HEK293T (cell line): ENCODE results near the gene ABI1.

Experiments used
- CTCF ChIA-PET: fragments of 350-600 bp; formaldehyde crosslinking; extraction: SDS; loops from one replicate; lab custom pipeline; 2021; ENCODE audit warnings: antibody characterized with exemption, inconsistent platforms; lab: Yijun Ruan, JAX
- POLR2A ChIA-PET: fragments of 350-600 bp; formaldehyde crosslinking; extraction: SDS; loops from one replicate; lab custom pipeline; 2020; ENCODE audit warnings: antibody characterized with exemption, inconsistent platforms; lab: Yijun Ruan, JAX
- DNase-seq: peaks from one replicate; pipeline ENCODE4 v3.0.0; 2012; ENCODE audit warnings: mixed read lengths; ENCODE audit errors: extremely low spot score
- ARNT ChIP-seq: fragments of 450-650 bp; IDR thresholded peaks from 2 replicates; pipeline ENCODE4 v1.6.1; 2017; ENCODE audit warnings: mild to moderate bottlenecking
- BHLHE40 ChIP-seq: fragments of 450-650 bp; IDR thresholded peaks from 2 replicates; pipeline ENCODE4 v1.6.1; 2016; ENCODE audit warnings: mild to moderate bottlenecking, moderate library complexity, borderline replicate concordance
- CTBP1 ChIP-seq: fragments of 450-650 bp; IDR thresholded peaks from 2 replicates; pipeline ENCODE4 v1.6.1; 2016; ENCODE audit warnings: borderline replicate concordance
- ELF4 ChIP-seq: fragments of 450-650 bp; IDR thresholded peaks from 2 replicates; pipeline ENCODE4 v1.6.1; 2017; ENCODE audit warnings: antibody characterized with exemption
- FOXA1 ChIP-seq: fragments of 450-650 bp; IDR thresholded peaks from 2 replicates; pipeline ENCODE4 v1.6.1; 2016; ENCODE audit warnings: mild to moderate bottlenecking
- FOXK2 ChIP-seq: fragments of 450-650 bp; IDR thresholded peaks from 2 replicates; pipeline ENCODE4 v1.6.1; 2016; ENCODE audit warnings: mild to moderate bottlenecking
- FOXM1 ChIP-seq: fragments of 450-650 bp; IDR thresholded peaks from 2 replicates; pipeline ENCODE4 v1.6.1; 2017; ENCODE audit warnings: mild to moderate bottlenecking, borderline replicate concordance
- HDGF ChIP-seq: fragments of 450-650 bp; IDR thresholded peaks from 2 replicates; pipeline ENCODE4 v1.6.1; 2017; ENCODE audit warnings: antibody characterized with exemption, borderline replicate concordance
- L3MBTL2 ChIP-seq: fragments of 450-650 bp; conservative IDR thresholded peaks from 2 replicates; pipeline ENCODE4 v1.6.1; 2016; ENCODE audit warnings: mild to moderate bottlenecking
- LEF1 ChIP-seq: fragments of 450-650 bp; IDR thresholded peaks from 2 replicates; pipeline ENCODE4 v1.6.1; 2017; ENCODE audit warnings: mild to moderate bottlenecking, borderline replicate concordance
- NFRKB ChIP-seq: fragments of 450-650 bp; IDR thresholded peaks from 2 replicates; pipeline ENCODE4 v1.6.1; 2016; ENCODE audit warnings: mild to moderate bottlenecking, moderate library complexity
- PKNOX1 ChIP-seq: fragments of 450-650 bp; IDR thresholded peaks from 2 replicates; pipeline ENCODE4 v1.6.1; 2016
- SUZ12 ChIP-seq: fragments of 450-650 bp; IDR thresholded peaks from 2 replicates; pipeline ENCODE4 v1.6.1; 2016; ENCODE audit warnings: mild to moderate bottlenecking
- TARDBP ChIP-seq: fragments of 450-650 bp; IDR thresholded peaks from 2 replicates; pipeline ENCODE4 v1.6.1; 2016

The ABI1 gene

GRCh38 chr10:26815500-26815899 is 45.3 kb downstream of the ABI1 start:
- no peak for DNase-seq
- no peak for TF ChIP-seq BHLHE40
- TF ChIP-seq ARNT, result no peak
- TF ChIP-seq PKNOX1, result no peak
- no peak for TF ChIP-seq NFRKB
- no peak for TF ChIP-seq TARDBP
- POLR2A ChIA-PET, result no interaction called here
- CTCF ChIA-PET, result interaction anchor here (0.9 kb wide), 1 partner anchor 53 kb away, joined by 4 read pairs; no protein-coding TSS in a partner anchor

- ChIA-PET POLR2A (no interaction called here), CTCF (interaction anchor here (0.6 kb wide), 1 partner anchor 585 kb away, joined by 5 read pairs; no protein-coding TSS in a partner anchor)
- DNase-seq, result no peak
- TF ChIP-seq FOXK2 (peak; percentile 67; the same call in 1 of the 2 replicates), L3MBTL2 (no peak)
Observed at GRCh38 chr10:26810435-26811026, 50.2 kb downstream of the ABI1 start.

- POLR2A ChIA-PET, result no interaction called here
Observed at GRCh38 chr10:26809973-26810372, 50.8 kb downstream of the ABI1 start.

GRCh38 chr10:26807532-26807931 is 53.2 kb downstream of the ABI1 start:
- ChIA-PET CTCF (interaction anchor here (0.6 kb wide), 1 partner anchor 225 kb away, joined by 5 read pairs; no protein-coding TSS in a partner anchor), POLR2A (no interaction called here)
- TF ChIP-seq SUZ12, result no peak
- TF ChIP-seq TARDBP, result no peak
- TF ChIP-seq L3MBTL2, result no peak
- TF ChIP-seq PKNOX1, result no peak
- TF ChIP-seq HDGF, result no peak
- no peak for DNase-seq

More at GRCh38 chr10:26809973-26810372, 50.8 kb downstream of the ABI1 start:
- no peak for DNase-seq
- no peak for TF ChIP-seq FOXM1
- TF ChIP-seq SUZ12, result no peak
- no peak for TF ChIP-seq NFRKB
- no peak for TF ChIP-seq TARDBP
- TF ChIP-seq FOXK2, result no peak
- no peak for TF ChIP-seq HDGF
- TF ChIP-seq PKNOX1, result no peak
- CTCF ChIA-PET, result no interaction called here

GRCh38 chr10:26806557-26806956 is 54.2 kb downstream of the ABI1 start:
- ChIA-PET CTCF (no interaction called here), POLR2A (no interaction called here)
- no peak for TF ChIP-seq ELF4
- no peak for TF ChIP-seq L3MBTL2
- no peak for TF ChIP-seq SUZ12
- TF ChIP-seq CTBP1, result no peak
- no peak for TF ChIP-seq PKNOX1
- no peak for DNase-seq

GRCh38 chr10:26805567-26806245 is 55.1 kb downstream of the ABI1 start:
- no peak for TF ChIP-seq L3MBTL2
- no peak for TF ChIP-seq LEF1
- TF ChIP-seq PKNOX1, result no peak
- no peak for TF ChIP-seq FOXK2
- TF ChIP-seq TARDBP, result no peak
- no peak for TF ChIP-seq FOXA1
- no peak for TF ChIP-seq ELF4
- TF ChIP-seq ARNT, result no peak
- TF ChIP-seq NFRKB, result no peak
- DNase-seq, result no peak
- ChIA-PET CTCF (interaction anchor here (0.6 to 0.7 kb wide), 2 partner anchors 12 to 14 kb away, joined by 4 to 5 read pairs; no protein-coding TSS in a partner anchor), POLR2A (interaction anchor here (0.8 kb wide), 1 partner anchor 349 kb away, joined by 3 read pairs; the partner anchor contains the start of gene YME1L1)
